ENCODE data around the gene CACNA1I.

The CACNA1I gene

GRCh38 chr22:39598017-39598965, 27.7 kb downstream of the CACNA1I start:
- no peak for DNase-seq

GRCh38 chr22:39600491-39601179, 30.1 kb downstream of the CACNA1I start:
- DNase-seq, result no peak

GRCh38 chr22:39601180-39601535, 30.6 kb downstream of the CACNA1I start:
- DNase-seq, result no peak

GRCh38 chr22:39603345-39603744, 32.8 kb downstream of the CACNA1I start:
- DNase-seq, result no peak

- no peak for DNase-seq
Observed at GRCh38 chr22:39610246-39610645, 39.7 kb downstream of the CACNA1I start.

- DNase-seq, result no peak
Observed at GRCh38 chr22:39610766-39611165, 40.2 kb downstream of the CACNA1I start.

GRCh38 chr22:39611360-39611759, 40.8 kb downstream of the CACNA1I start:
- no peak for DNase-seq

GRCh38 chr22:39612811-39613548, 42.4 kb downstream of the CACNA1I start:
- no peak for DNase-seq

- DNase-seq, result no peak
Observed at GRCh38 chr22:39613549-39613921, 43.0 kb downstream of the CACNA1I start.

- DNase-seq, result no peak
Observed at GRCh38 chr22:39614442-39614841, 43.9 kb downstream of the CACNA1I start.

- no peak for DNase-seq
Observed at GRCh38 chr22:39616051-39616450, 45.5 kb downstream of the CACNA1I start.

- DNase-seq, result no peak
Observed at GRCh38 chr22:39616781-39617180, 46.2 kb downstream of the CACNA1I start.

GRCh38 chr22:39617342-39617741, 46.8 kb downstream of the CACNA1I start:
- DNase-seq, result no peak

GRCh38 chr22:39617970-39618757, 47.6 kb downstream of the CACNA1I start:
- no peak for DNase-seq

GRCh38 chr22:39618996-39619530, 48.5 kb downstream of the CACNA1I start:
- no peak for DNase-seq

- DNase-seq, result no peak
Observed at GRCh38 chr22:39620924-39621690, 50.6 kb downstream of the CACNA1I start.

GRCh38 chr22:39621826-39622225, 51.3 kb downstream of the CACNA1I start:
- no peak for DNase-seq

- DNase-seq, result no peak
Observed at GRCh38 chr22:39622881-39623367, 52.4 kb downstream of the CACNA1I start.

- no peak for DNase-seq
Observed at GRCh38 chr22:39623603-39624500, 53.3 kb downstream of the CACNA1I start.

GRCh38 chr22:39624501-39624821, 53.9 kb downstream of the CACNA1I start:
- DNase-seq, result no peak

Data from NCI-H446 (cell line).